DOHH2 (cell line): ENCODE measurements around the gene LBHD1.

ENCODE experiments used
- H3F3A ChIP-seq: fragments of 200-600 bp; sonication (generic), shearing (Covaris generic); 2 replicates; pipeline ENCODE4 v1.6.0; 2016; ENCODE audit warnings: antibody characterized with exemption, mild to moderate bottlenecking; ENCODE audit not compliant: control insufficient read depth, insufficient read depth
- H3K27ac ChIP-seq: fragments of 200-600 bp; sonication (generic); 2 replicates; pipeline ENCODE4 v1.5.1; 2014; ENCODE audit warnings: low read depth, mild to moderate bottlenecking, low read length, moderate library complexity
- H3K27me3 ChIP-seq: fragments of 200-600 bp; sonication (generic); 2 replicates; pipeline ENCODE4 v1.6.1; 2014; ENCODE audit warnings: mild to moderate bottlenecking, low read length, mixed read lengths; ENCODE audit not compliant: control insufficient read depth
- H3K36me3 ChIP-seq: fragments of 200-600 bp; sonication (generic); 2 replicates; pipeline ENCODE4 v1.6.1; 2014; ENCODE audit warnings: mild to moderate bottlenecking, low read length, moderate library complexity, mixed read lengths; ENCODE audit not compliant: control insufficient read depth
- H3K4me1 ChIP-seq: fragments of 200-600 bp; sonication (generic); 2 replicates; pipeline ENCODE4 v1.6.1; 2014; ENCODE audit warnings: mild to moderate bottlenecking, low read length, mixed read lengths; ENCODE audit not compliant: control insufficient read depth
- H3K4me2 ChIP-seq: fragments of 200-600 bp; sonication (generic); 2 replicates; pipeline ENCODE4 v1.6.0; 2014; ENCODE audit warnings: mild to moderate bottlenecking, low read length, moderate library complexity
- H3K4me3 ChIP-seq: fragments of 200-600 bp; sonication (generic); 2 replicates; pipeline ENCODE4 v1.5.1; 2014; ENCODE audit warnings: mild to moderate bottlenecking, low read length, mixed read lengths
- H3K79me2 ChIP-seq: fragments of 200-600 bp; sonication (generic); 2 replicates; pipeline ENCODE4 v1.6.1; 2014; ENCODE audit warnings: mild to moderate bottlenecking, low read length, mixed read lengths; ENCODE audit not compliant: control insufficient read depth
- H3K9me2 ChIP-seq: fragments of 200-600 bp; sonication (generic); replicated peaks from 2 replicates; pipeline ENCODE4 v1.6.1; 2014; ENCODE audit warnings: mild to moderate bottlenecking, low read length, mixed read lengths; ENCODE audit not compliant: control insufficient read depth
- H3K9me3 ChIP-seq: fragments of 200-600 bp; sonication (generic); 2 replicates; pipeline ENCODE4 v1.6.1; 2014; ENCODE audit warnings: antibody characterized with exemption, low read length, mixed read lengths; ENCODE audit not compliant: control insufficient read depth, insufficient read depth
- H4K20me1 ChIP-seq: fragments of 200-600 bp; sonication (generic); 2 replicates; pipeline ENCODE4 v1.6.0; 2014; ENCODE audit warnings: low read depth, mild to moderate bottlenecking, antibody characterized with exemption, low read length, moderate library complexity; ENCODE audit not compliant: control insufficient read depth, insufficient read depth
- CTCF ChIP-seq: fragments of 200-600 bp; sonication (generic); IDR thresholded peaks from one replicate; pipeline ENCODE4 v1.5.1; 2014; ENCODE audit warnings: antibody characterized with exemption, mild to moderate bottlenecking, low read depth, low read length; ENCODE audit not compliant: poor library complexity, severe bottlenecking
- EZH2phosphoT487 ChIP-seq: fragments of 200-600 bp; sonication (generic); IDR thresholded peaks from 2 replicates; pipeline ENCODE4 v1.6.1; 2017; ENCODE audit warnings: borderline replicate concordance, mild to moderate bottlenecking, antibody characterized with exemption, low read length, moderate library complexity, mixed read lengths

Gene LBHD1

DNA sequence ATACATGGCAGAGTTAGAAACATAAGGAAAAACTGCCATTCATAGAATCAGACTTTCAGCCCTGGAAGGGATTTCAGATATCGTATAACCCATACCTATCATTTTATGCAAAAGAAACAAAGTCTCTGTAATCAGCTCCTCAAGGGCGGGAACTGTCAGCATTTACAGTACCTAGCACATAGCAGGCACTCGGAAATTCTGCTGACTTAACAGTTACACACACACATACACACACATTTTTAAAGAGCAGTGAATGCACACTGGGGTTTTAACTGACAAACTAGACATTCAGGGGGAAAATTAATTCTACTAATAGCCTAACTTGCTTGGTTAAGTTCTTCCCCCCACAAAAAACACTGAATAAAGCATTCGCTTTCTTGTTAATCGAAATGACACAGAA, 44.1 kb upstream of the LBHD1 start:
- no peak overlapping the region for H3K4me3 ChIP-seq
- no peak overlapping the region for H3K27ac ChIP-seq
- H3K27me3 ChIP-seq: no peaks in the 10 kb centered on the region
- peaks cover 50% of the 10 kb centered on the region for H3F3A ChIP-seq
- no peaks in the 10 kb centered on the region for H3K9me2 ChIP-seq
- H3K79me2 ChIP-seq: peaks cover 48% of the 10 kb centered on the region
- H3K9me3 ChIP-seq: no peaks in the 10 kb centered on the region
- TF ChIP-seq EZH2phosphoT487: no peak
- TF ChIP-seq CTCF: no peak
- no peaks in the 10 kb centered on the region for H3K4me1 ChIP-seq
- H3K36me3 ChIP-seq: peaks cover 95% of the 10 kb centered on the region
- no peaks in the 10 kb centered on the region for H4K20me1 ChIP-seq
- no peak overlapping the region for H3K4me2 ChIP-seq

DNA sequence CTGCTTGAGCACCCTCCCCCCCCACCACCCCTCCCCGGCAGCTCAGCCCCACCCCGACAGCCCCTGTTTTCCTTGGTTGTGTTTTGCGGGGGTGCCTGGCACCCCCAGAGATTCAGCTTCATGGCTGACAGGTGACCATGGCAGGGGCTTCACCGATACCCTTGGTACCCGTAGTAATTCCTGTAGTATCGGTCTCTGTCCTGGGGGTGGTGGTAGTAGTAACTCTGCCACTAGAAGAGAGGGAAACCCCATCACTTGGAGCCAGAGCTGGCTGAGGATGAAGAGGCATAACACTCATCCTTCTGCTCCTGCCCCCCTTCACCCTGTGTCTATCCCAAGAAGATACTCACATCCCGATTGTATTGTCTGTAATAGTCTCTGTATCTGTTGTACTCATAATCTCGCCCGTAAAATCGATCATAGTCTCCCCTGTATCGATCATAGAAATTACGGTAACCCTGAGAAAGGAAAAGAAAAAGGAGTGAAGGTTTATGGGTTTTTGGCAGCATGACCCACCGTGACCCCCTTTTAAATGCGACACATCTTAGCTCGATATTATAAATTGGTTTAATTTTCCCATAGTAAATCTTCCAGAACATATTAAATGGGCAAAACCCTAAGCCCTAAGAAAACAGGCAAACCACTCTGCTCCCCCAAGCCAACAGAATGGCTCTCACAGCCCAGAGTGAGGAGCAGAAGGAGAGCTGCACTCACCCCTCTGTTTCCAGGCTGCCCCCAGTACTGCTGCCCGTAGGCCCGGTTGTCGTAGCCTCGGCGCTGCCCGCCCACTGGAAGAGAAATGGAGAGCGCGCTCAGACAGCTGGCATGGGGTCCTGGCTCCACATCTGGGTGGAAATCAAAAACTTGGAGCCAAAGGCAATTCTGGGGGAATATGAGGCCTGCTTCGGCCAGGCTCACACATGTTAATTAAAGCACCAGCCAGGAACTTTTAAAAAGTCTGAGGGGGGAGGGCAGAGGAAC, 43.4 kb upstream of the LBHD1 start:
- Histone ChIP-seq H3F3A (peaks cover 56% of the 10 kb centered on the region), H3K4me1 (peaks cover 3% of the 10 kb centered on the region), H3K4me2 (no peak overlapping the region), H3K4me3 (no peak overlapping the region), H4K20me1 (no peaks in the 10 kb centered on the region), H3K27me3 (no peaks in the 10 kb centered on the region), H3K27ac (no peak overlapping the region), H3K9me2 (no peaks in the 10 kb centered on the region), H3K36me3 (peaks cover 94% of the 10 kb centered on the region), H3K79me2 (peaks cover 42% of the 10 kb centered on the region), H3K9me3 (no peaks in the 10 kb centered on the region)
- TF ChIP-seq EZH2phosphoT487: no peak
- TF ChIP-seq CTCF: no peak

DNA sequence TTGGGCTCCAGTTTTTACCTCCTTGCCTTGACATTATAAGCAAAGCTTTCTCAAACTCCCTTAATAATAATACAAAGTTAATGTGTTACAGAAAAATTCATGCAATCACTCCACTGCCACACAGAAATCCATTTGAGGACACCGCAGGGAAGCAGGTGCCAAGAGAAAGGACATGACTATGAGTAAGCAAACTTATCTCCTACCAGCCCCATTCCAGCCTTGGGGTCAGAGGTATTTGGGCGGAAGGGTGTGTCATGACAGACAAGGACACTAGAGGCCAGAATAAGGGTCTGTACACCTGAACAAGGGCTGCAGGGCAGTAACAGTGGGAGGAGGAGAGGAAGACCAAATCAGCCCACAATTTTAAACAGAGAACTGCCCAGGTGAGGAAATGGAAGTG, 41.3 kb upstream of the LBHD1 start:
- Histone ChIP-seq H3K4me2 (no peak overlapping the region), H3K9me3 (no peaks in the 10 kb centered on the region), H4K20me1 (no peaks in the 10 kb centered on the region), H3K36me3 (peaks cover 82% of the 10 kb centered on the region), H3K79me2 (peaks cover 29% of the 10 kb centered on the region), H3F3A (peaks cover 64% of the 10 kb centered on the region), H3K27me3 (no peaks in the 10 kb centered on the region), H3K4me1 (peaks cover 19% of the 10 kb centered on the region), H3K27ac (peak overlapping the region; percentile 5; the same call in 1 of the 2 replicates), H3K4me3 (no peak overlapping the region), H3K9me2 (no peaks in the 10 kb centered on the region)
- TF ChIP-seq CTCF (no peak), EZH2phosphoT487 (no peak)
